ENCODE results near the gene CASKIN2.

DNA sequence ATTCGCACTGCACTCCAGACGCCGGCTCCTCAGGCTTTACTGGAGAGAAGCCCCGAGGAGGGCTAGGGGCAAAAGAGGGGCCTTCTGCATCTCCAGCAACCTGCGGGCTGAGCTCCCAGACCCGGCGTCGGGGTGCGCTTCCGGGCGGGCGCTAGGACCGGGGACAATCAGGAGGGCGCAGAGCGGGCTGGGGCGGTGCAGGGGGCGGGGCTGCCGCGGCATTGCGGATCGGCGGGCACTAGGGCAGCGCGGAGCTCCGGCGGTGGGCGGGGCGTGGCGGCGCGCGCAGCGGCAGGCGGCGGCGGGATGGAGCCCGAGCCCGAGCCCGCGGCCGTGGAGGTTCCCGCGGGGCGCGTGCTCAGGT, 900 bp upstream of the CASKIN2 start, which contains the start of gene TSEN54:
- TF ChIP-seq POLR2A (IDR thresholded peaks at IDR 0.05; ENCODE audit: low read length) (no peak), GATA1 (IDR thresholded peaks at IDR 0.05; ENCODE audit: low read depth, low read length) (no peak)

Measured in erythroblast (primary cell).